ENCODE results near the gene STXBP3.

- TF ChIP-seq REST (IDR thresholded peaks at IDR 0.05; ENCODE audit: borderline replicate concordance) (no peak), EP300 (conservative IDR thresholded peaks at IDR 0.05; ENCODE audit: poor library complexity, severe bottlenecking) (no peak), EZH2 (IDR thresholded peaks at IDR 0.05; ENCODE audit: borderline replicate concordance, insufficient read depth, low read length, poor library complexity, severe bottlenecking) (no peak), CTCF (IDR thresholded peaks at IDR 0.05; ENCODE audit: poor library complexity, severe bottlenecking) (no peak)
These were observed 21.2 kb downstream of the STXBP3 start for GRCh38 chr1:108767708-108768107.

Measured in neural cell (in vitro differentiated cells).